ENCODE results near the gene GRK2.

Gene GRK2

DNA sequence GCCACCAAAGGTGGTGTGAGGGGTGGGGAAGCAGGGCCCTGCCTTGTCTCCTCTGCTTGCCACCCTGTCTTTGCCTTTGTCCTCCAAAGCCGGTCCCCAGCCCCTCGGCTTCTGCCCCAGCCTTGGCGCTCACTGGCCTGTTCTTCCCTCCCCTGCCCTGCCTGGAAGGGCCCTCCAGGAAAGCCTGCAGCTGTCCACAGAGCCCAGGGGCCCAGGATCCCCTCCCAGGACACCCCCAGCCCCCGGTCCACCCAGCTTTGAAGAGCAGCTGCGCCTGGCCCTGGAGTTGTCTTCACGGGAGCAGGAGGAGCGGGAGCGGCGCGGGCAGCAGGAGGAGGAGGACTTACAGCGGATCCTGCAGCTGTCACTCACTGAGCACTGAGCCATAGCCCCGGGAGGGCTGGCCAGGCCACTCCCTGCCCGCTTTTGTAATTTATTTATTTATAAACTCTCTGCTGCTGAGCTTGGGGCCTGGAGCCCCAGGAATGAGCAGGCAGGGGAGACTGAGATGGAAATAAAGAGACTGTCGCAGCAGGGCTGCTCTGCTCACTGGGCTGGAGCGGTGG is 35.8 kb downstream of the GRK2 start:
- DNase-seq, result no peak

DNA sequence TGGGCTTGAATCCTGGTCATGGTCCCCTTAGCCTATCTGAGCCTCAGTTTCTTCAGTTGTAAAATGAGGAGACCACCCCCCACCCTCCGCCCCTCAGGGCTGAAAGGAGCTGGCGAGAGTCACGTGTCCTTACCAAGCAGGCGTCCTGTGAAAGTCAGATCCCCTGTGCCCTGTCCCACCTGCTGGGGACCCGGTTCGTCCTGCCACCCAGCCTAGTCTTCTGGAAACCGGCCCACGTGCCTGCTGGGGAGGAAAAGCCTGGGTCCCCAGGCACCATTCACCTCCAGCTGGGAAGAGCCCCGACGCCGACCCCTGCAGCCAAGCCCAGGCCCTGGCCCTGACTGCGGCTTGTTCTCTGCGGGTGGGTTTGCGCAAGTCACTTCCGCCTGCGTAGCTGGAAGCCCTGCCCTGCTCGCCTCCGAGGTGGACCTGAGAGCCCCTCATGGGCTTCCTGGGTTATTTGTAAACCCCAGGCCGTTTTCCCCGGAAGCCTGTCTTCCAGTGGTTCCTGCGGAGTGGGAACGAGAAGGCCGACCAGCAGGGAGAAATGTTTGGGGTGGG is 36.4 kb downstream of the GRK2 start:
- DNase-seq, result no peak

DNA sequence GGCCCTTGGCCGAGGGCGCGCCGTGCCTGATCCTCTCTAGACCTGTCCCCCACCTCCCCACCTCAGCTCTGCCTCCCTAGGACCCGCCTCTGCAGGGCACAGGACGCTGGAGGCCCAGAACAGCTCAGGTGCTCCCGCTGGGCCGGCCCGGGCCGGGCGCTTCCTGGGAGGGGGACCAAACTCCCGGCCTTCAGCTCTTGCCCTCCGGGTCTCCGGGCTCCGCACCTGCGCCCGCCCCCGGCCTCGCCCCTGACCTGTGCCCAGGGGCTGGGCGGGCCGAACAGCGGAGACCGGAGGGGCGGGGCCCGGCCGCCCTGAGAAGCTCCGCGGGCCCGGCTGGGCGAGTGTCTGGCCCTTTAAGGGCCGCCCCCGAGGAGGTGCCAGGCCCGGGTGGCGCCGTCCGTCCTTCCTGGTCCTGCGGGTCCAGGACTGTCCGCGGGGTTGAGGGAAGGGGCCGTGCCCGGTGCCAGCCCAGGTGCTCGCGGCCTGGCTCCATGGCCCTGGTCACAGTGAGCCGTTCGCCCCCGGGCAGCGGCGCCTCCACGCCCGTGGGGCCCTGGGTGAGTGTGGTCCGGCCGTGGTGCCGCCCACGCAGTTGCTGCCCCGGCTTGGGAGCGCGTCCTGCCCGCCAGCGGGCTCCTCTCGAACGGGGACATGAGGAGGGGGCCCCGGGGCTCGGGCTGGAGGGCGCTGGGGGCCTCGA is 37.0 kb downstream of the GRK2 start, which contains the start of gene SSH3:
SSH3 (plus strand) TSS at position 399 of the 703 bp plus-strand sequence; CDS start at position 495, 96 bp downstream.
- DNase-seq, result no peak

DNA sequence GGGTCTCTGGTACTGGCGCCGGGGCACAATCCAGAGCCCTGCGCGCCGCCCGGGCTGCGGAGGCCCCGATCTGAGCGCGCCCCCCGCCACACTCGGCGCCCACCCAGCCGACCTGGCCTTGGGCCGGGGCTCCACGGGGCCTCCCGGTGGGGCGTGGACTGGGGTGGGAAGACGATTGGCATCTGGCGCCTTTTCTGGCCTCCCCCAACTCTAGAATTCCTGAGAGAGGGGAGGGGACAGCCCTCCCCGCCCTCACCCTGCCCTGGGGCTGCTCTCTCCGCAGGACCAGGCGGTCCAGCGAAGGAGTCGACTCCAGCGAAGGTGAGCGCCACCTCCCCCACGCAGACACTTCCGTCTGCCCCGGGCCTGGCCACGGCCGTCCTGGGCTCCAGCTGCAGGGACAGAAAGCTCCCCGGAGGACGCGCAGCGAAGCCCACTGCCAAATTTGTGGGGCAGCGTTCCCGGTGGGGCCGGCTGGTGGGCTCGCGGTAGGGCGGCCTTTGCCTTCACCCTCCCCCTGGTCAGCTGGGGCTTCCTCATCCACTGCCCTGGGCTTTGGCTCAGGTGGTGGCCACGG is 37.6 kb downstream of the GRK2 start:
- no peak for DNase-seq

DNA sequence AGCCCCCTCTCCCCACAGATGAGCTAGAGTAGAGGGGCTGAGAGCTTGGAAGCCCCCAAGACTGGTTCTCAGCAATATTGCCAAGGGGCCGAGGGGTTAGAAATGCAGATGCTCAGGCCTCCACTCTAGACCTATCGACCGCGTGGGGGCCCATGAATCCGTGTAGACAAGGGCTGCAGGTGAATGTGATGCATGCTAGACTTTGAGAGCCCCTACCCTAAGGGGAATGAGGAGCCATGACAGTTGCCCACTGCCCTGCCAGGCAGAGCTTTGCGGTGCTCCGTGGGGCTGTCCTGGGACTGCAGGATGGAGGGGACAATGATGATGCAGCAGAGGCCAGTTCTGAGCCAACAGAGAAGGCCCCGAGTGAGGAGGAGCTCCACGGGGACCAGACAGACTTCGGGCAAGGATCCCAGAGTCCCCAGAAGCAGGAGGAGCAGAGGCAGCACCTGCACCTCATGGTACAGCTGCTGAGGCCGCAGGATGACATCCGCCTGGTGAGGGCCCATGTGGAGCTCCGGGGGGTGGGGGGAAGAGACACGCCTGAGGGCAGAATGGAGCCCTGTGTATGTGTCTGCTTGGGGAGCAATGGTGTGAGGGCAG is 38.3 kb downstream of the GRK2 start:
- DNase-seq, result no peak

DNA sequence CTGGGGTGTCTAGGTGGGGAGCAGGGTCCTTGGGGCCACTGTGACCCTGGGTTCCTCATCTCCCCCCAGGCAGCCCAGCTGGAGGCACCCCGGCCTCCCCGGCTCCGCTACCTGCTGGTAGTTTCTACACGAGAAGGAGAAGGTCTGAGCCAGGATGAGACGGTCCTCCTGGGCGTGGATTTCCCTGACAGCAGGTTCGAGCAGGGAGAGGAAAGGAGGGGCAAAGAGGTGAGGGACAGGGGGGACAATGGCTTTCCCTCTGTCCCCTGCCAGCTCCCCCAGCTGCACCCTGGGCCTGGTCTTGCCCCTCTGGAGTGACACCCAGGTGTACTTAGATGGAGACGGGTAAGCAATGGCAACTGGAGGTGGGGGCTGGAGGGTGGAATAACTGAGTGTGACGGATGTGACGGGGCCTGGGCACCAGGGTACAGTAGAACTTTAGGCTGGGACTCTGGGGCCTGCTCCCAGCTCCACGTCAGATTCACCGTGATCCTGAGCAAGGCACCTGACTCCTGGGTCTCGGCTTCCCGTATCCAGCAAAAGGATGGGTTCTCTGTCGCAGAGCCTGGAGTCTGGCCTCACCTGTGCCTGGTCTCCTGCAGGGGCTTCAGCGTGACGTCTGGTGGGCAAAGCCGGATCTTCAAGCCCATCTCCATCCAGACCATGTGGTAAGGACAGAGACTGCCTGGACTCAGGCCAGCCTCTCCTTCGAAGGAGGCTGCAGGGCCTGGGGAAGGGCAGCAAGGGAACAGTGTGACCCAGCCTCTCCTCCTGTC is 40.7 kb downstream of the GRK2 start:
- DNase-seq, result no peak

DNA sequence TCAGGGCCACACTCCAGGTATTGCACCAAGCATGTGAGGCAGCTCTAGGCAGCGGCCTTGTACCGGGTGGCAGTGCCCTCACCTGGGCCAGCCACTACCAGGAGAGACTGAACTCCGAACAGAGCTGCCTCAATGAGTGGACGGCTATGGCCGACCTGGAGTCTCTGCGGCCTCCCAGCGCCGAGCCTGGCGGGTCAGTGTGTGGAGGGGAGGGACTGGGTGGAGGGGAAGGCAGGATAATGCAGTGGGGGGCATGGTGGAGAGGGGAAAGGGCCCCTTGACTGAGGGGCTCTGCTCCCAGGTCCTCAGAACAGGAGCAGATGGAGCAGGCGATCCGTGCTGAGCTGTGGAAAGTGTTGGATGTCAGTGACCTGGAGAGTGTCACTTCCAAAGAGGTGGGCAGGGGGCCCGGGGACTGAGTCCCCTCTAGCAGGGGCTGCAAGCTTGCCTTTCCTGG is 41.3 kb downstream of the GRK2 start:
- DNase-seq, result no peak

DNA sequence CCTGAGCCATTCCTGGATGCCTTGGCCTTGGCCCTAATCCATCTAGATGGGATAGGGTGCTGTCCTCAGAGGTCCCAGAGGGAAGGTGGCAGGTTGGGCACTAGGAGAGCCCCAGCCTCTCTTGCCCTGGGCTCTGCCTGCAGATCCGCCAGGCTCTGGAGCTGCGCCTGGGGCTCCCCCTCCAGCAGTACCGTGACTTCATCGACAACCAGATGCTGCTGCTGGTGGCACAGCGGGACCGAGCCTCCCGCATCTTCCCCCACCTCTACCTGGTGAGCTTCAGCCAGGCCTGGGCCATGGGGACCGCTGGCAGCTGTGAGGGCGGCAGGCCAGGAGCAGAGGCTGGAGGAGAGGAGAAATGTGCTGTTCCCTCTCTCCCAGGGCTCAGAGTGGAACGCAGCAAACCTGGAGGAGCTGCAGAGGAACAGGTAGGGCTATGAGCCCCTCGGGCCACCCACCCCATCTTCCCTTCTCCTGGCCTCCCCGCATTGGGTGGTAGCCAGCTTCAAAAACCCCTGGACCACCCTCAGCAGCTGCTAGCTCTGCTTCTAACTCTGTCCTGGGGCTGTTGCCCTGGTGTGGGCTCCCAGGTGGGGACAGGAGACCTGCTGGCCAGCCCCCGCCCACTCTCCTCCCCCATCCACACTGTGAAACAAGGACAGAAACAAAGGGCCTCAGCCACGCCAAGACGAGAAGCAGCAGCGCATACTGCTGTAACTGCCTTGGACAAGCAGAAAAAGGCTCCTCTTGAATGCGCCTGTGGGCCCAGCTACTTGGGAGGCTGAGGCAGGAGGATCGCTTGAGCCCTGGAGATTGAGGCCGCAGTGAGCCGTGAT is 42.0 kb downstream of the GRK2 start:
- DNase-seq, result no peak

DNA sequence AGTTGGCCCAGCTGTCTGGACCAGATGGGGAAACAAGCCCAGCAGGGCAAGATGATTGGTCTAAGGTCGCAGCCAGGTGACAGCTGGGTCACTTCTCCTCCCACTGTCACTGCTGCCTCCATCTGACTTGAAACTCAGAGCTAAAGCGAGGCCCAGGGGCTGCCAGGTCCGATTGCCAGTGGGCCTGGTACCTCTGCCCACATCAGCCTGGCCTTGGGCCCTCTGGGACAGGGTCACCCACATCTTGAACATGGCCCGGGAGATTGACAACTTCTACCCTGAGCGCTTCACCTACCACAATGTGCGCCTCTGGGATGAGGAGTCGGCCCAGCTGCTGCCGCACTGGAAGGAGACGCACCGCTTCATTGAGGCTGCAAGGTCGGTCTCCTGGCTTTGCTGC is 42.9 kb downstream of the GRK2 start:
- DNase-seq, result no peak

DNA sequence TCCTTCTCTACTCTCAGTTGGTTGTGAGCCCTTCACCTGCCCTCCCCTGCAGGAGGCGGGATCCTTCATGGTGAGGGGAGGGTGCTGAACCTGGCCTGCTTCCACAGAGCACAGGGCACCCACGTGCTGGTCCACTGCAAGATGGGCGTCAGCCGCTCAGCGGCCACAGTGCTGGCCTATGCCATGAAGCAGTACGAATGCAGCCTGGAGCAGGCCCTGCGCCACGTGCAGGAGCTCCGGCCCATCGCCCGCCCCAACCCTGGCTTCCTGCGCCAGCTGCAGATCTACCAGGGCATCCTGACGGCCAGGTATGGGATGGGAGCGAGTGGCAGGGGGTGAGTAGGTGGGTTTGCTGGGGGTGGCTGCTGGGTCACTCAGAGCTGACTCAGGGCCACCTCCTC is 43.4 kb downstream of the GRK2 start:
- no peak for DNase-seq

DNA sequence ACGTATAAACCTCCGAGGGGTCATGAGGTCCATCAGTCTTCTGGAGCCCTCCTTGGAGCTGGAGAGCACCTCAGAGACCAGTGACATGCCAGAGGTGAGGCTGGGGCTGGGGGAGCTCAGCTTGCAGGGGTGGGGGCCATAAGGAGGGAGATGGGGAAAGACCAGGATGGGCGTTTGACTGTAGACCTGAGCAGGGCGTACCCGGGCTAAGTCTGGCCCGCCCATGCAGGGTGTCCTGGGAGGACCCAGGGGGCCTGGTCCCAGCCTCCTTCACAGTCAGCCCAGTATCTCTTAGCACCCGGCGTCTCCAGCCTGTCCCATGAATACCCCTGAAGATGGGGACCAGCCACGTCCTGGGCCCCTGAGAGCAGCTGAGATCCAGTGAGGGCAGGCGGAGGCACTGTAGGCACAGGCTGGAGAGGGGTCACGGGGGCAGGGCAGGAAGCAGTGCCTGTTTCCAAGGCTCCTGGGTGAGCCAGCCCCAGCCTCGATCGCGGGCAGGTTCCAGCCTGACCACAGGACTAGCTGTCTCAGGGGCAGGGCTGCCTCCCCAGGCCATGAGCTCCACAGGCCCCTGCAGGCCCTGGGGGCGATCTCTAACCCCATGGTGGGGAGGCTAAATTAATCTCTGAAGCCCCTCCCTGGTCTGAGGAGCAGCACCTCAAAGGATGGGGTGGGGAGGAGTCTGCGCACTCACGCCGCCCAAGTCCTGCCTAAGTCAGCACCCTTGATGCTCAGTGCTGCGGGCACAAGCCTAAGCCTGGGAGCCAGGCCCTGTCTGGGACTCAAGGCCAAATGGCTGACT is 44.2 kb downstream of the GRK2 start:
- no peak for DNase-seq

DNA sequence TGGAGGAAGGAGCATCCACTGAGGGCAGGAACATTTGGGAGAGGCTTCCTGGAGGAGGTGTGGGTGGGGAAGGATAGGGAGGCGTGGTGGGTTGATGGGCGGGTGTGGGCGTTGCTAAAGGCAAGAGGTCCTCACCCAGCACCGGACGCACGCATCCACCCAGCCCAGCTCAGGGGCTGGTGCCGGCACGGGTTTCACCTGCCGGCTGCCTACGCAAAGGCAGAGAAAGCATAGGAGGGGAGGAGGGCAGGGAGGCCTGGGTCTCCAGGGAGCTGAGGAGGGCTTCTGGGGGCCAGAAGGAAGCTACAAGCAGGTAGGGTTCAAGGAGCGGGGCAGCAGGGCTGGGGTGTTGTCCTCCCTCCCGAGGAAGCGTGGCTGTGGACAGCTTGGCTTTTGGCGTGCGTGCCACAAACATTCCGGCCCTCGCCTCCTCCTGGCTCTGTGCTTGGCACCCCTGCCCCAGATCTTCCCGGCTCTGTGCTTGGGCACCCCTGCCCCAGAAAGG is 44.8 kb downstream of the GRK2 start:
- no peak for DNase-seq

DNA sequence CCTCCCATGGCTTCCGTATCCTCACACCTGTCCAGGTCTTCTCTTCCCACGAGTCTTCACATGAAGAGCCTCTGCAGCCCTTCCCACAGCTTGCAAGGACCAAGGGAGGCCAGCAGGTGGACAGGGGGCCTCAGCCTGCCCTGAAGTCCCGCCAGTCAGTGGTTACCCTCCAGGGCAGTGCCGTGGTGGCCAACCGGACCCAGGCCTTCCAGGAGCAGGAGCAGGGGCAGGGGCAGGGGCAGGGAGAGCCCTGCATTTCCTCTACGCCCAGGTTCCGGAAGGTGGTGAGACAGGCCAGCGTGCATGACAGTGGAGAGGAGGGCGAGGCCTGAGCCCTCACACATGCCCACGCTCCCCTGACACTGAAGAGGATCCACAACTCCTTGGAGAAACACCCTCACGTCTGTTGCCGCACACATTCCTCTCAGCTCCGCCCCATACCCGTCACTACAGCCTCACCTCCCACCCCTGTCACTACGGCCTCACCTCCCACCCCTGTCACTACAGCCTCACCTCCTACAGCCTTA is 45.3 kb downstream of the GRK2 start:
- DNase-seq, result no peak

DNA sequence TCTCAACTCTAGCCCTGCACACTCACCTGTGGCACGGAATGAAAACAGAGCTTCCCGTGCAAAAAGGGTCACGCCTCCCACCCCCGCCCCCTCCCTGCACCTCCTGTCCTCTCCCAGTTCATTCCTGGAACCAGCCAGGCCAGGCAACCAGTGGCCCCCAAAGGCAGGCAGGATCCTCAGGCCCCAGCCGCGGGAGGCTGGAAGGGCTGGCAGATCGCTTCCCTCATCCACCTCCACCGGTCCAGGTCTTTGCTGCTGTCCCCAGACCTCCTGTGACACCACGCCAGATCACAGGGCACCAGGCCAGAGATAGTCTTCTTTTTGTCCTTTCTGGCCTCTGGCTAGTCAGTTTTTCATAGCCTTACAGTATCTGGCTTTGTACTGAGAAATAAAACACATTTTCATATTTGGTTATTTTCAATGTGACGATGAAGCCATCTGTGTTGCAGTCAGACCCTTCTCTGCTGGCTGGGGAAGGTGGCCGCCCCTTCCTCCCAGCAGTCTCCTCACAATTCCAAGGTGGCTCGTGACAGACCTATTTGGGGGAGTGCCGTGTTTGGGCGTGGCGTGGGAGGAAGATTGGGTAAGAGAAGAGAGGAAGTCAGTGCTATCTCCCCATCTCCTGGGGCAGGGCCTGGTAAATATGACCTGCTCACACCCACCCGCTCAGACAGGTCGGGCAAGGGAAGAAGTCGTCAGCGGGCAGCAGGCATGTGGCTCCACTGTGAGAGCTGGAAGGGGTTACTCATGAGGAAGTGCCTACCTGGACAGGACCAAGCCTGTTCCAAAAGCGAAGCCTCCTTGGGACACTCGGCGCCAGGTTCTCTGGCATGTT is 46.1 kb downstream of the GRK2 start:
- no peak for DNase-seq

DNA sequence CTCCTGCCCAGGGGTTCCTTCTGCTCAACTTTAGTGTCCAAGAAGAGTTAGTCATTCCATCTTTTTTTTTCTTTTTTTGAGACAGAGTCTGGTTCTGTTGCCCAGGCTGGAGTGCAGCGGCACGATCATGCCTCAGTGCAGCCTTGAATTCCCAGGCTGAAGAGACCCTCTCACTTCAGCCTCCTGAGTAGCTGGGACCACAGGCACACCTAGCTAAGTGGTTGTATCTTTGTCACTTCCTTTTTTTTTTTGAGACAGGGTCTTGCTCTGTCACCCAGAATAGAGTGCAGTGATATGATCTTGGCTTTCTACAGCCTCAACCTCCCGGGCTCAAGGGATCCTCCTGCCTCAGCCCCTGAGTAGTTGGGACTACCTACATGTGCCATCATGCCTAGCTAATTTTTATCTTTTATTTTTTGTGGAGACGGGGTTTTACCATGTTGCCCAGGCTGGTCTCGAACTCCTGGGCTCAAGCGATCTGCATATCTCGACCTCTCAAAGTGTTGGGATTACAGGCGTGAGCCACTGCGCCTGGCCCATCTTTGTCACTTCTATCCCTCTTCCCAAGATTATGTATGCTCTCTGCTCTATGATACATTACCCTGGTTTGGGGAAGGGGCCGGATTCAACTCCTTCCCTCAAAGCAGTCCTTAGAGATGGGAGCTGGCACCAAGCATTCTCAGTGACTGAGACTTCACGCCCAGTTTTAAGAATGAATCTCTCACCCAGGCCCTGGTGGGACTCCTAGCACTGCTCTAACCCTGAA is 47.0 kb downstream of the GRK2 start:
- DNase-seq, result no peak

DNA sequence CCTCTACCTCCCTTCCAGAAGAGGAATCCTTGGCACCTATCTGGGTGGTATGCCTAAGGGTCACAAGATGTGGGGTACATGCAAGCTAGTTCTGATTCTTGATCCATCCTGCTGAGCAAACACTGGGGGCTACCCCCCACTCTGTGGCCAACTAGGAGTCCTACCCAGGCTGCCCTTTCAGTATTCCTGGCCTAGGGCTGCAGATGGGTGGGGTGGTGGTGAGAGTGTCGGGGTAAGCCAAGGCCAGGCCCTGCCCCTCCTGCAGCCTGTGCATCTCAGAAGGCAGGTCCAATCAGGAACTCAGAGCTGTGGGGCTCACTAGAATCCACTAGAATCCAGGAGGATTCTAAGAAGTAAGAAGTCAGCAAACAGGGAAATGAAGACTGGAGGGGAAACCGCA is 47.9 kb downstream of the GRK2 start:
- no peak for DNase-seq

DNA sequence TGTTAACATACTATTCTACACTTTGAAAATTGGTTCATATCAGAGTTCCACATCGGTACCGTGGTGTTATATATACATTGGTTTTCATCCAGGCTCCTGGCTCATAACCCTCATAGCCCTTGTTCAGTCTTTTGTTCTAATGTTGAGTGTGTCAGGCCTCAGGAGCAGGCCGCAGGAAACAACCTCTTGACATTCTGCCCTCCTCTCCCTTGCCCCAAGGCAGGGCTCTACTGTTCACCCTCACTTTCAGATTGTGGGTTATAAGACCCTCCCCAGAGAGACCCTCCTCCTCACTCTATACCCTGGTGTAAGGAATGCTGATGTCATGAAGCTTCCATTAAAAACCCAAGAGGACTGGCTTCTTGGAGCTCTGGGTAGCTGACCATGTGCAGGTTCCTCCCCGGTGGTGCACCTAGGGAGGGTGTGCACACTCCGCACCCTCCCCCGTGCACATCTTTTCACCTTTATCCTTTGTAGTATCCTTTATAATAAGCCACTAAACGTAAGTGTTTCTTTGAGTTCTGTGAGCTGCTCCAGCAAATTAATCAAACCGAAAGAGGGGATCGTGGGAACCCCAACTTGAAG is 49.1 kb downstream of the GRK2 start:
- DNase-seq, result no peak

DNA sequence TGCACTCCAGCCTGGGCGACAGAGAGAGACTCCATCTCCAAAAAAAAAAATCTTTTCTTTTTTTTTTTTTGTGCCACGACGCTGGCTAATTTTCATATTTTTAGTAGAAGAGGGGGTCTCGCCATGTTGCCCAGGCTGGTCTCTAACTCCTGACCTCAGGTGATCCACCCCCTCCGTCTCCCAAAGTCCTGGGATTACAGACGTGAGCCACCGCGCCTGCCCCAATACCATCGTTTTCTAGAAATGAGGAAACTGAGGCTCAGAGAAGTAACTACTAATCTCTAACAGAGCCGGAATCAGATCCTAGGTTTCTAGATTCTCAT is 50.6 kb downstream of the GRK2 start:
- no peak for DNase-seq

Data from NCI-H446 (cell line).